GM12872 (cell line): ENCODE data around the gene FAM222B.

ENCODE experiments used
- TF ChIP-seq, protein P1 (sequence below): IDR thresholded peaks from 3 replicates; pipeline ENCODE4 v1.5.1; 2011; ENCODE audit warnings: low read depth, mild to moderate bottlenecking, low read length, moderate library complexity; ENCODE audit not compliant: insufficient read depth

Gene FAM222B

DNA sequence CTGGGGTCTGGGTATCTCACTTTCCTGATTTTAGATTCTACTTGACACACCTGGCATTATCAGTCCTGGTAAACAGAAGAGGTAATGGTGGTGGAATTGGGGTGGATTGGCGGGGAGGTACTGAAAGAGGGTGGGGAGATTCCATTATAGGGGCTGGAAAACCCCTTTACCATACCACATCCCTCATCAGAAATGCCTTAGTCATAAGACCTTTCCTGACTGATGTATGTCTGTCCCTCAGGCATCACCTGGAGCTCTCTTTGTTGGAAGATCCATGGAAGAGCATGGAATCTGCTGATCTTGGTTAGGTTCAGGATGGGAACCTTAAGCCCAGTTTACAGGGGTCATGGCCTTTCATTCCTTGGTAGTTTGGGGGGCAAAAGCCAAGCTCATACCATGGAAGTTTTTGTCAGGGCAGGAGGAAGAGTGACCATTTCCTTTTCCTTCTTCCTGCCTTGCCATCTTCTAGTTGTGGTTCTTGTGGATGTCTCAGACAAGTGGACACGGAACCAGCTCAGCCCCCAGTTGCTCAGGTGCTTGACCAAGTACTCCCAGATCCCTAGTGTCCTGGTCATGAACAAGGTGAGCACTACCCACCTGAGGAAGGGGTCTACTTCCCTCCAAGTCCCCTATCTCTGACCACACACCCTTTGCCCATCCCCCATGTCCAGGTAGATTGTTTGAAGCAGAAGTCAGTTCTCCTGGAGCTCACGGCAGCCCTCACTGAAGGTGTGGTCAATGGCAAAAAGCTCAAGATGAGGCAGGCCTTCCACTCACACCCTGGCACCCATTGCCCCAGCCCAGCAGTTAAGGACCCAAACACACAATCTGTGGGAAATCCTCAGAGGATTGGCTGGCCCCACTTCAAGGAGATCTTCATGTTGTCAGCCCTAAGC is 15.6 kb upstream of the FAM222B start:
- TF ChIP-seq, protein P1, sequence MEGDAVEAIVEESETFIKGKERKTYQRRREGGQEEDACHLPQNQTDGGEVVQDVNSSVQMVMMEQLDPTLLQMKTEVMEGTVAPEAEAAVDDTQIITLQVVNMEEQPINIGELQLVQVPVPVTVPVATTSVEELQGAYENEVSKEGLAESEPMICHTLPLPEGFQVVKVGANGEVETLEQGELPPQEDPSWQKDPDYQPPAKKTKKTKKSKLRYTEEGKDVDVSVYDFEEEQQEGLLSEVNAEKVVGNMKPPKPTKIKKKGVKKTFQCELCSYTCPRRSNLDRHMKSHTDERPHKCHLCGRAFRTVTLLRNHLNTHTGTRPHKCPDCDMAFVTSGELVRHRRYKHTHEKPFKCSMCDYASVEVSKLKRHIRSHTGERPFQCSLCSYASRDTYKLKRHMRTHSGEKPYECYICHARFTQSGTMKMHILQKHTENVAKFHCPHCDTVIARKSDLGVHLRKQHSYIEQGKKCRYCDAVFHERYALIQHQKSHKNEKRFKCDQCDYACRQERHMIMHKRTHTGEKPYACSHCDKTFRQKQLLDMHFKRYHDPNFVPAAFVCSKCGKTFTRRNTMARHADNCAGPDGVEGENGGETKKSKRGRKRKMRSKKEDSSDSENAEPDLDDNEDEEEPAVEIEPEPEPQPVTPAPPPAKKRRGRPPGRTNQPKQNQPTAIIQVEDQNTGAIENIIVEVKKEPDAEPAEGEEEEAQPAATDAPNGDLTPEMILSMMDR = no peak

DNA sequence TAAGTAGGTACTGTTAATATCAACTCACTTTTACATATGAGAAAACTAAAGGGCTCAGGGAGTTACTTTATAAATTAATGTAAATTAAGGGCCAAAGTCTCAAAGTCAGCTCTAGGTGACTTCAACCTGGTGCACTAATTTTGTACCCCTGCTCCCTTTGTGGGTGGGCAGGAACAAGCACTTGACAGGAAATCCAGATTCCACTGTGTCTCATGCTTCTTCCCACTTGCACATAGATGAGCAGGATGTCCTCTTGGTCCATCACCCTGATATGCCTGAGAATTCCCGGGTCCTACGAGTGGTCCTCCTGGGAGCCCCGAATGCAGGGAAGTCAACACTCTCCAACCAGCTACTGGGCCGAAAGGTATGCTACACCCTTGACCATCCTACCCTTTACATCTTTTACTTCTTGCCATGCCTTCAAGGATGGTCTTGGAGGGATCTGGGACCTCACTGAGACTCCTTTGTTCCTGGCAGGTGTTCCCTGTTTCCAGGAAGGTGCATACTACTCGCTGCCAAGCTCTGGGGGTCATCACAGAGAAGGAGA is 13.5 kb upstream of the FAM222B start:
- TF ChIP-seq, protein P1 = no peak

DNA sequence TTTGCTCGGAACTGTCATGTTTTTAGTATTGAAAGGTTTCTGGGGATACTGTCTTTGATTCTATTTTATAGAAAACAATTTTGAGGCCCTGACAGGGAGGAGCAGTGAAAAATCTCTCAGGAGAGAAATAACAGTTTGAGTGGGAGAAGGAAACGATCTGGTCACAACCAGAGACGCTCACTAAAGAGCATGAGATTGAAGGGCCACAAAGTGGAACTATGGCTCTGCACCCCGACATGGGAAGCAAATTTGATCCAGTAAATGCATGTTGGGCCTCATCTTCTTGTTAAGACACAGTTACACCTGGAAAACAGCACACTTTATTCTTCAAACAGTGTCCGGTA is 12.7 kb upstream of the FAM222B start:
- TF ChIP-seq, protein P1 = no peak

- TF ChIP-seq, protein P1 = no peak
These were observed 12.1 kb upstream of the FAM222B start, which contains the start of gene ERAL1 for GRCh38 chr17:28854457-28855335. TSS of gene ERAL1 (plus strand) at chr17:28855016. CDS start at chr17:28855035, 19 bp downstream.

DNA sequence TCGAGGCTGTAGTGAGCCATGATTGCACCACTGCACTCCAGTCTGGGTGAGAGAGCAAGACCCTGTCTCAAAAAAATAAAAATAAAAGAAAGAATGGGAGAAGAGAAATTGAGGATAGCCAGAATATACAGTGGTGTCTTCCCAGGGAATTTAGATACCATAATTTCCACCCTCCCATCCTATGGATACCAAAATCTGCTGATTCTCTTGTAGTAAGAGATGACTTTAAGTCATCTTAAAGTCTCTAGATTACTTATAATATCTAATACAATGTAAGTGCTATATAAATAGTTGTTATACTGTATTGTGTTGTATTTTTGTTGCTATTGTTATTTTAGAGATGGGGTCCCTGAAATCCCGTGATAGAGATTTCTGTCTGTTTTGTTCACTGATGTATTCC is 10.7 kb upstream of the FAM222B start:
- TF ChIP-seq, protein P1 = no peak

DNA sequence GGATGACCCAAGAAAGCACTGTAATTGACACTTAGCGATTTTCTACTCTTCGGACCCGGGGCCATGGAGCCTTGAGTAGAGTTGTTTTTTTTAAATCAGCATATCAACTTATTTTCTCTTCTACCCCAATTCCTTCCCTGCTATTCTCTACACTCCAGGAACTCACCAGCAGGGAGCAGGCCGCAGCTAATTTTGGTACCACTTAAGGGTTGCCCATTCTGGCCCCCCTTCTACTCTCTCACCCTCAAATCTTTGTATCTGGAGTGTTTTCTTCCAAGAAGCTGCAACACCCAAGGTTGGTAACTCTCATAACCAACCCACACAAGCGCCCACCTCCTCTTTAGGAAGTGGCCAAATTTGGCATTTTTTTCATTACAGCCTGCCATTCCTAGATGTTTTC is 6.7 kb upstream of the FAM222B start:
- TF ChIP-seq, protein P1 = no peak

GRCh38 chr17:28848667-28849066 is 6.1 kb upstream of the FAM222B start:
- TF ChIP-seq, protein P1 = peak; percentile 63
